ENCODE measurements around the gene SMYD3. TPM values are rescaled to one million over a fixed set of nuclear protein-coding genes. Genes with fewer than 3 reads are reported as not detected.

Gene SMYD3
- total RNA-seq, 1 experiment from 2014 or later, result 25.5 TPM

GRCh38 chr1:245933431-245934045, 573.5 kb downstream of the SMYD3 start:
- Histone ChIP-seq H3K23me2 (ENCODE audit: insufficient read length, low read depth, low read length, poor library complexity, severe bottlenecking) (no peaks in the 10 kb centered on the region), H3K27ac (ENCODE audit: insufficient read length, low read depth, low read length) (no peak overlapping the region), H2BK15ac (ENCODE audit: low read depth, low read length) (no peak overlapping the region)

More at GRCh38 chr1:245933431-245934045, 573.5 kb downstream of the SMYD3 start:
- Mint-ChIP-seq H3K36me3 (ENCODE audit: insufficient read depth in 1 of 3, low read depth in 3 of 3) (no peaks in the 10 kb centered on the region), H3K4me1 (peaks cover 19% of the 10 kb centered on the region in 2 experiments), H3K27me3 (ENCODE audit: low read depth) (no peaks in the 10 kb centered on the region), H3K27ac (no peak overlapping the region; a peak in 1 of 7 replicates), H3K9me3 (no peaks in the 10 kb centered on the region), H3K4me3 (no peak overlapping the region)
- no peak overlapping the region for H2AFZ ChIP-seq (ENCODE audit: low read length)
- no peak overlapping the region for H3T11ph ChIP-seq (ENCODE audit: low read length)
- no peak overlapping the region for H2AK5ac ChIP-seq (ENCODE audit: insufficient read length, low read length)
- TF ChIP-seq, protein P1, sequence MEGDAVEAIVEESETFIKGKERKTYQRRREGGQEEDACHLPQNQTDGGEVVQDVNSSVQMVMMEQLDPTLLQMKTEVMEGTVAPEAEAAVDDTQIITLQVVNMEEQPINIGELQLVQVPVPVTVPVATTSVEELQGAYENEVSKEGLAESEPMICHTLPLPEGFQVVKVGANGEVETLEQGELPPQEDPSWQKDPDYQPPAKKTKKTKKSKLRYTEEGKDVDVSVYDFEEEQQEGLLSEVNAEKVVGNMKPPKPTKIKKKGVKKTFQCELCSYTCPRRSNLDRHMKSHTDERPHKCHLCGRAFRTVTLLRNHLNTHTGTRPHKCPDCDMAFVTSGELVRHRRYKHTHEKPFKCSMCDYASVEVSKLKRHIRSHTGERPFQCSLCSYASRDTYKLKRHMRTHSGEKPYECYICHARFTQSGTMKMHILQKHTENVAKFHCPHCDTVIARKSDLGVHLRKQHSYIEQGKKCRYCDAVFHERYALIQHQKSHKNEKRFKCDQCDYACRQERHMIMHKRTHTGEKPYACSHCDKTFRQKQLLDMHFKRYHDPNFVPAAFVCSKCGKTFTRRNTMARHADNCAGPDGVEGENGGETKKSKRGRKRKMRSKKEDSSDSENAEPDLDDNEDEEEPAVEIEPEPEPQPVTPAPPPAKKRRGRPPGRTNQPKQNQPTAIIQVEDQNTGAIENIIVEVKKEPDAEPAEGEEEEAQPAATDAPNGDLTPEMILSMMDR (conservative IDR thresholded peaks at IDR 0.05), result no peak
- H4K8ac ChIP-seq (replicated peaks; ENCODE audit: insufficient read length, low read depth, low read length), result no peak overlapping the region
- no peak overlapping the region for H2BK120ac ChIP-seq (ENCODE audit: low read depth, low read length, poor library complexity, severe bottlenecking)
- no peak overlapping the region for H2BK12ac ChIP-seq (ENCODE audit: insufficient read length, low read depth, low read length)
- no peak overlapping the region for H4K5ac ChIP-seq (ENCODE audit: insufficient read length, low read depth, low read length)
- H3K9me3 ChIP-seq (ENCODE audit: control insufficient read depth, low read depth, low read length), result no peaks in the 10 kb centered on the region
- H3K14ac ChIP-seq (ENCODE audit: insufficient read depth, low read length), result no peak overlapping the region
- H2BK5ac ChIP-seq (ENCODE audit: insufficient read length, low read length), result no peak overlapping the region
- no peaks in the 10 kb centered on the region for H3K79me2 ChIP-seq (ENCODE audit: insufficient read depth, low read length)
- peaks cover 6% of the 10 kb centered on the region; the same call in 1 of the 2 replicates for H3K4me1 ChIP-seq (ENCODE audit: insufficient read depth, low read length)
- no peaks in the 10 kb centered on the region for H3K79me1 ChIP-seq (ENCODE audit: insufficient read depth, low read depth, low read length, poor library complexity, severe bottlenecking)
- no peak overlapping the region for H3K9ac ChIP-seq (ENCODE audit: extremely low read depth, insufficient read length, low read length)
- no peaks in the 10 kb centered on the region for H3K27me3 ChIP-seq (ENCODE audit: insufficient read depth, low read length)
- H3K23ac ChIP-seq (ENCODE audit: insufficient read length, low read depth, low read length), result no peak overlapping the region
- H3K4me2 ChIP-seq (ENCODE audit: insufficient read depth, insufficient read length, low read length), result no peak overlapping the region
- no peak overlapping the region for H2BK20ac ChIP-seq (ENCODE audit: low read depth, low read length, poor library complexity, severe bottlenecking)
- no peak overlapping the region for H3K4ac ChIP-seq (ENCODE audit: low read depth, low read length)
- WGBS (ENCODE audit: extremely low coverage, insufficient read length, low lambda C conversion rate), result no CpG with 5 or more reads among the region's 2 CpGs
- no peak overlapping the region for H3K56ac ChIP-seq (ENCODE audit: insufficient read length, low read depth, low read length)
- H4K91ac ChIP-seq (ENCODE audit: insufficient read length, low read depth, low read length), result no peak overlapping the region
- no peak overlapping the region for H3K18ac ChIP-seq (ENCODE audit: insufficient read length, low read depth, low read length)
- DNase-seq, result no peak
- no peaks in the 10 kb centered on the region for H4K20me1 ChIP-seq (ENCODE audit: control insufficient read depth, insufficient read depth, insufficient read length)

All from H9 (cell line).